Dedifferentiated amniotic fluid mesenchymal stem cell (primary cell): Measurements from ENCODE around the gene ARHGEF4.
"Not testable (repeated sequence)": the region's sequence is repeated elsewhere in the genome, so short reads cannot be mapped to it uniquely, and the experiment has no call there.

Experiments used
- DNase-seq: peaks from one replicate; pipeline ENCODE4 v3.0.0-alpha.2; 2016; ENCODE audit errors: extremely low spot score

ARHGEF4 gene

GRCh38 chr2:130883496-130883895 is 46.8 kb downstream of the ARHGEF4 start:
- no peak for DNase-seq

GRCh38 chr2:130884013-130884412 is 47.3 kb downstream of the ARHGEF4 start:
- DNase-seq: no peak

DNA sequence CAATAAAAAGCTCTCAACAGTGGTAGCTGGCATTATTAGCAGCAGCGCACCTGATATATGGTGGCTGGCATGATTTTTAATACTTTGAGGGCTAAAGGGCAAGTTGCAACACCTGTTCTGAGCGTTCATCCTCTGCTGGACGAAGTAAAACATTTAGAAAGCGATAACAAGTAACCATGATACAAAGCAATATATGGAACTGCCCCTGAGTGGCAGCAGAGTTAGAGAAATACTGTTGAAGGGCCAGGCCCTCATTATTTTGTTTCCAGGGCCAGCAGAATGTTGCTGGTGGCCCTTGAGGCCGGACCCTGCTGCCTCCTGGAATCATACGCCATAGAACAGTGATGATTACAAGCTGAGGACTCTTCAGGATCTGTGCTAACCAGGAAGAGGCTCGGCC is 47.8 kb downstream of the ARHGEF4 start:
- DNase-seq: no peak

- DNase-seq: no peak
Observed at GRCh38 chr2:130887643-130888042, 50.9 kb downstream of the ARHGEF4 start.

GRCh38 chr2:130890941-130891669 is 54.4 kb downstream of the ARHGEF4 start:
- no peak for DNase-seq

- DNase-seq: no peak
Observed at GRCh38 chr2:130891966-130892365, 55.3 kb downstream of the ARHGEF4 start.

DNA sequence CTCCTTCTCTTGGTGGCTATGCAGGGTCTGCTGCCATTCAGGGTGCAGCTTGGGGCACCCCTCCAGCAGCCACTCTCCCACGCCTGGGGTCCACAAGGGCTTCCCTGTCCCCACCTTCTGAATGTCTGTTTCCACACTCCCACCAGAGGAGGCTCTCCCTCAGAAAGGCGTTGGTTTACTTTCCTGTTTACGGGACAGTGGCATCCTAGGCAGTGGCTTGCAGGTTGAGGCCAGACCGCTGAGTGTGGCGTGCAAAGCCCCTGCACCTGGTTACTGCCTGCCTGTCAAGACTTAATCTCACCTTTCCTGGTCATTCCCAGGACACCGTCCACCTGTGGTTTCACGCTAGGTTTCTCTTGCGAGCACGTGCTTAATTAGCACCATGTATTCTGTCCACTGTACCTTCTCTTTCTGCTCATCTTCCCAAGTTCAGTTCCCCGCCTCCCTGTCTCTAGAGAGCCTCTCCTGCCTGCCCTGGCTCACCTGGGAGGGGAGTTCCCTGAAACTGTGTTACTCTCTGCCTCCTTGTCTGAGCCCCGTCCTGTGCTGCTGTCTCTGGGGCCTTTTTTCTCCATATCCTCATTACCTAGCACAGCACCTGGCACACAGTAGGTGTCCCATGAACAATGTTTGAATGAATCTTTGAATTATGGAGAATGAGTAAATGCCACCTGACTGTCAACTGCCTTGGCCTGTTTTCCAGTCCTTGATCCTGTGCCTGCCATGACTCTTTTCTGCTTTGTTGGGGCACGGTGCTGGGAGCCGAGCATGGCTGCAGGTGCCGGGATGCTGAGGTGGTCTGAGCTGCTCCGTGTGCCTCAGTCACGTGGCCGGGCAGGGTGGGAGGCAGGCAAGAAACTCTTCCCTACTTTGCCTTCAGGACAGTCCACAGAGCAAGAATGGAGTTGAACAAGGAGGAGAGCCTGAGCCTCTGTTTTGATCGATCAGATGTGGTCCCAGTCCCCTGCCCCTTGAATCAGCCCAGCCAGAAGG is 56.4 kb downstream of the ARHGEF4 start:
- no peak for DNase-seq

DNA sequence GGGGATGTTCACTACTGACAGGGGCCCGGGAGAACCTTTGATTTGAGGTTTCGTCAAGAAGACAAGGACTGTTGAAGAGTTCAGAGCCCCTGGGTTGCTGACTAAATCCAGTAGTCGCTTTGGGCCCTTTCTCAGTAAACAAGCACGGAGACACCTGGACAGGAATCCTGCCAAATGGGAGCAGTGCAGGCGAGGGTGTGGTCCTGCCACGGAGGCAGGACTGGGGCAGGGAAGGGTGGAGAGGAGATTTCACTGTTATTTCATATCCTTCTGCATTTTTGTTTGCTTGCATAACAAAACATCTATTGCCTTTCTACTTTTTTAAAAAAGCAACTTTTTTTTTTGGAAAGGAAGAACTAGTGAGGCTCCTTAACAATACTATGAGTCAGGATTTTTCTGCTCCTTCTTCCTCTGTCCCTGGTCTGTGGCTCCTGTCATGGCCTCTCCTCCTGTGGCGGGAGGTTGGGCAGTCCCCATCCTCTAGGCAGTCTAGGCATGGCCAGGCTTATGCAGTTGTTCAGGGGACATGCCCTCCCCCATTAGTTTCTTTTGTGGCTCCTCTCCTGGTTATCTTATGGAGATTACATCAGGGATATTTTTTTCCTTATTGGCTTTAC is 57.7 kb downstream of the ARHGEF4 start:
- no peak for DNase-seq

DNA sequence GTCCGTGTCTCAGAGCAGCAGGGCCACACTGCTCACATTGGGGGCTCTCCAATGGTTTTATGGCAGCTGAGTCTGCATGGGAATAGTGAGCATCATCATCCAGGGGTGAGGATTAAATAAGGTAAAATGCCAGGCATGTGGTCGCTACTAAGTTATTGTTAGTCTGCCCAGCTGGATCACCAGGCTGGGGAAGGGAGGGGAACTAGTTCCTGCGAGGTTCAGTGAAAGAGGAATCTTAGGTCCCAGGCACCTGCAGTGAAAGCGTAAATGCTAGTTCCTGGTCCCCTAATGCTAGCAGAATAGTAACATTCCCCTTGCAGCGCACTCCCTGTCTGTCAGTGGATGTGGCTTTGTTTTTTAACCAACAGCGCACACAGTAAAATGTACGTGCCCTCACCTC is 60.1 kb downstream of the ARHGEF4 start:
- DNase-seq: no peak

DNA sequence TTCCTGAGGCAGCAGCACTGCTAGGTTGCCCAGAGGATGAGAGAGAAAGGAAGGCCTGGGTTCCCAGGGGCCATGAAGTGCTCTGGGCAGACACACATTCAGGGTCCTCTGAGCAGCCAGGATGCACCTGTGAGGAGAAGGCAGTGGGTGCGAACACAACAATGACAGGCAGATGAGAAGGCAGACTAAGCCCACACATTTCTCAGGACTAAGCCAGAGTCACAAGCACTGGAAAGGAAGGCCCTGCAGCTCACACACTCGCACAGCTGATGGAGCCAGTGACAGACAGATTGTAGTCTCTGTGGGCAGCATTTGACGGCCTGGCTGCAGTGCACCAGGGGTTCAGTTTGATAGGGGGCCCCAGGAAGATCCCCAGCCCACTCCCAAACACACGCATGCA is 61.8 kb downstream of the ARHGEF4 start:
- DNase-seq: no peak

DNA sequence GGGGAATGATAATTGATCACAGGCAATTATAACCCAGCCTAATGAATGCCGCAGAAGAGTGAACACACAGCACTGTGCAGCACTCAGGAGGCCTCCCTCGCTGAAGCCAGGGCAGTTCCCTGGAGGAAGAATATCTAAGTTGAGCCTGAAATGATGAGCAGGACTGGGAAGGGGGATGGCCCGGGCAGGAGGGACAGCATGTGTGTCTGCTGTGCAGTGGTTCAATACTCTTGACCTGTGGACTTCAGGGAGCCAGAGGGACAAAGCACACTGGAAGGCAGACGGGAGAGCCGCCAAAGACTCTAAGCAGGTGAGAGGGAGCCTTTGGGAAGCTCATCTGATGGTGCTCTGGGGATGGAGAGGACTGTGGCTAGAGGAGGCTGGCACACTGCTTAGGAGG is 62.6 kb downstream of the ARHGEF4 start:
- no peak for DNase-seq

DNA sequence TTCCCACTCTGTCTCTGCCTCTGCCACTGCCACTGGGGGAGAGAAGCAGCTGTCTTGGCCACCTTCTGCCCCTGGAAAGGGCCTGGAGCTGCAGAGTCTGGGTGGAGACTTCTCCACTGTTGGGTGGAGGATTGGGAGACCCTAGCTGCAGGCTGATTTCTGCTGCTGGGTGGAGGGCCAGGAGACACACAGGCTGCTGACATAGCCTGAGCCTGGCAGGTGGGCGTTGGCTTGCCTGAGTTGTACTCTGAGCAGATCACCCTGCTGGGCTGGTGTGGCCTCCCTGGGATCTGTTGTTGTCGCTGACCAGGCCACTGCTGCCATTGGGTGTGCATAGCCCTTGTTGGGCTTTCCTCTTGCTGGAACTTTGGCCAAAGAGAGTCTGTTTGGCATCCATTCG is 64.3 kb downstream of the ARHGEF4 start:
- no peak for DNase-seq

DNA sequence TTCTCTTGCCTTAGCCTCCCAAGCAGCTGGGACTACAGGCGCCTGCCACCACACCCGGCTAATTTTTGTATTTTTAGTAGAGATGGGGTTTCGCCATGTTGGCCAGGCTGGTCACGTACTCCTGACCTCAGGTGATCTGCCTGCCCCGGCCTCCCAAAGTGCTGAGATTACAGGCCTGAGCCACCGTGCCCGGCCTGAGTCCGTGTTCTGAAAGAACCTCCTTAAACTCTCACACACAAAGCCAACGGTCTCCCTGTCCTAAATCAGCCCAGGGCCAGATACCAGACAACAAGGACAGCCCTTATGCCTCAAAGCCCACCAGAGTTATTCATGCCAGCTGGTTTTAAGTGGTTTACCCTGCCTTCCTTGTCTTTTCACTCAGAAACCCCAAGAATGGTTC is 64.9 kb downstream of the ARHGEF4 start:
- DNase-seq: not testable (repeated sequence)

- no peak for DNase-seq
Observed at GRCh38 chr2:130908832-130909231, 72.1 kb downstream of the ARHGEF4 start.

DNA sequence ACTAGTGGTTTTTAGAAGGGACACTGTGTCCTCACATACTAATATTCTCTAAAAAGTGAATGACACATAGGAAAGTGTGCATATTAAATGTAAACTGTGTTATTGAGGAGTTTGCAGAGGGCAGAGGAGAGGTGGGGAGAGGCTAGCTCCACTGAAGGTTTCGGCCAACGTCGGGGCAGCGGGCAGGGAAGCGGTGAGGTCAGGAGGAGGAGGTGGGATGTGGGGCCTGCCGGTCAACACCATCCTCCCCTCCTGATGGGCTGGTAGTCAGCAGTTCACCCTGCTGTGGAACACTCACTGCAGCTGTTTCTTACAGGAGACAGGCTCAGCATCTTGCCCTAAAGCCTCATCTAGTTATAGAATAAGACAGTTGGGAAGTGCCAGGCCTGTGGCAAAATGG is 74.2 kb downstream of the ARHGEF4 start:
- no peak for DNase-seq

DNA sequence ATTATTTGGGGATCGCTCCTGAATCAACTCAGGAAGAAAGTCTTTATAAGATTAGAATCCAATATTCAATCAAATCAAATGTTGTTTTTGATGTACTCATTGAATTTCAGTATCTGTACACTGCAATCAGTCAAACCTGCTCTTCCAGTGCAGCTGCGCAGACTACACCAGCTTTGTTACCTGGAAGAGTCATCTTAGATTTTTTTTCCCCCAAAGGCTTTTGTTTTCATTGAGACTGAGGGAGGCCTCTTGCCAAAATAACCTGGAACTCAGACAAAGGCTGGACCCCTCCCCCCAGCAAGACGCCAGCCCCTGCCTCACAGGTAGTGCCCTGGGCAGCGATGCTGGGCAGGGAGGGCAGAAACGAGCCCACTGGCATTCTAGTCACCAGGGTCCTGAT is 74.8 kb downstream of the ARHGEF4 start:
- no peak for DNase-seq

- DNase-seq: no peak
Observed at GRCh38 chr2:130911996-130912395, 75.3 kb downstream of the ARHGEF4 start.

GRCh38 chr2:130912471-130912870 is 75.8 kb downstream of the ARHGEF4 start:
- DNase-seq: no peak

DNA sequence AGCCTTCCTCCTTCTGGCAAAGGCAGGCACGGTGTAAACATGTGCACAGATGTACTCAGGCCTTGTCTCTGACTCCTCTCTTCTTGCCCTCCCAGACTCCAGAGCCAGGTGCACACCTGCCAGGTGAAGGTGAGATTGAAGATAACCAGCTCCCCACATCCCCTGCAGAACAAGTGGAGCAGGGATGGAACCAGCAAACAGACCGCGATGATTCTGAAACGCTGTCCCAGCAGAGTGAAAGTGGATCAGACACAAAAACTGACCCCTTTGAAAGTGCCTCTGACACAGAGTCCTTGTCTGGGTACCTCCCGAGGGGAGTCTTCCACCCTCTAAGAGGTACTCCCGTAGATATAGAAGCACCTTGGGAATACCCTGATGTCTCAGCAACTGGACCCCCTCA is 77.2 kb downstream of the ARHGEF4 start:
- no peak for DNase-seq

DNA sequence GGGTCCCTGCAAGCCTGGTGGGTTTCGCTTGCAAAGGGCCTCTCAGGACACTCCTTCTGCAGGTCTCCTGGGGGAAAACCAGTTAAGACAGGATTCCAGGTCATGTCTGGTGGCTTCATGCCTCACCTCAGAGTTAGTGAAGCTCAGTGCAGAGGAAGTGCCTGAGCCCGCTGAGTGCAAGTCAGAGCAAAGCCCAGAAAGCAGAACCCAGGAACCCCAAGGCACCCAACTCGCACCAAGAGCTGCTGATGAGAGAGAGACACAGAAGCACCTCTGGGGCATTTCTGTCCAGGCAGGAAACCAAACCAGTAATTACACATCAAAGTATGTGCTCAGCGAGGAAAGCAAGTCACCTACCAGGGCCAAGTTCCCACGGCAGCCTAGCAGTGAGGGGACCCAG is 78.4 kb downstream of the ARHGEF4 start:
- DNase-seq: no peak

DNA sequence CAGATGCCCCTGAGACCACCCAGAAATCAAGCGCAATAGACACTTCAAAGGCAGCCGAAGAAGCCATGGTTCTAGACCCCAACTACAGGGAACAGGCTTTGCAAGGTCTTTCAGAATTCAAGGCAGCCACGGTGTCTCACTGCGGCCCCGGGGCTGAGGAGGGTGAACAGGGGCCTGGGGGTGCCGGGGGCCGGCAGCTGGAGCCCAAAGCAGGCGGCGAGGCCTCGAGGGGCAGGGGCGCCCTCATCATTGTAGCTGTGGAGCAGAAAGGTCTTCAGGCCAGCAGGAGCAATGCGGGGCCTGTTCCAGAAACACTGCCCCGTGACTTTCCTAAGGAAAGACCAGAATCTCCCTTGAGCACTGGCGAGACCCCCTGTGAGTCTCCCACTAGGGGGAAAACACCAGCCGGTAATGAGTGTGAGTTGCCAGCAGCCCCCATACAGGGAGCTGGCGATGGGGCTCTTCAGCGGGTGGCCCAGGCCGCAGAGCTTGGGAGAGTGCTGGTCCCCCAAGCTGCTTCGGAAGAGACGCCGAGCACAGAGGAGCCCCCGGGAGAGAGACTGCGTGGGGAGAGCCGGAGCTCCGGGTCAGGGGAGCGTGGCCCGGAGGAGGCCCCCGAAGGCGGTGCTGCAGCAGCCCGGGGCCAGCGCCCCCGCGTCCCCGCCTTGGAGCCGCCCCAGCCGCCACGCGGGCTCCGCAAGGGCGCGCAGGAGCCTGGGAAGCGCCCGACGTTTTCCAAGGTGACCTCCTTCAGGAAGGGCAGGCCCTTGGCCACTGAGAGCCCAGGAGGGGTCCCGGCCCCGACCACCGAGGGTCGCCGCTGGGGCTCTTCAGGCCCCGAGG is 79.1 kb downstream of the ARHGEF4 start:
- DNase-seq: no peak

DNA sequence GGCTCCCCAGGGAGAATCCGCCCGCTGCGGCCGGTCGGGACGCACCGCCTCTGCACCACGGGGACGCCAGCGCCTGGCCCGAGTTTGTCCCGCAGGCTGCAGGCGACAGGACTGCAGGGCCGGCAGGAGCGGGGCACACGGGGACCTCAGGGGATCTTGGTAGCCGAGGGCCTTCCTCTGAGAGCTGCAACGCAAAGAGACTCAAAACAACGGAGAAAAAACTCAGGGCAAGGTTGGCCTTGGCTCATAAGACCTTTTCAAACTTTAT is 79.7 kb downstream of the ARHGEF4 start:
- no peak for DNase-seq
